GM13976 (cell line): ENCODE data around the gene ABLIM2.

Source experiments
- DNase-seq: peaks from one replicate; pipeline ENCODE4 v3.0.0; 2012; ENCODE audit warnings: low spot score
- in situ Hi-C: fragments of 300-500 bp; cut with MboI; formaldehyde crosslinking; loops from one replicate; pipeline ENCODE4 v1.12.0; 2022; ENCODE audit warnings: low sequenced_read_pairs, mixed read lengths, inconsistent platforms; ENCODE audit not compliant: unreplicated experiment
- TF ChIP-seq, protein P1 (sequence below): IDR thresholded peaks from 2 replicates; pipeline ENCODE4 v1.5.1; 2012; ENCODE audit warnings: borderline replicate concordance, mild to moderate bottlenecking; ENCODE audit not compliant: insufficient read depth; ENCODE audit errors: extremely low read depth, missing control alignments, control extremely low read depth

ABLIM2 gene

DNA sequence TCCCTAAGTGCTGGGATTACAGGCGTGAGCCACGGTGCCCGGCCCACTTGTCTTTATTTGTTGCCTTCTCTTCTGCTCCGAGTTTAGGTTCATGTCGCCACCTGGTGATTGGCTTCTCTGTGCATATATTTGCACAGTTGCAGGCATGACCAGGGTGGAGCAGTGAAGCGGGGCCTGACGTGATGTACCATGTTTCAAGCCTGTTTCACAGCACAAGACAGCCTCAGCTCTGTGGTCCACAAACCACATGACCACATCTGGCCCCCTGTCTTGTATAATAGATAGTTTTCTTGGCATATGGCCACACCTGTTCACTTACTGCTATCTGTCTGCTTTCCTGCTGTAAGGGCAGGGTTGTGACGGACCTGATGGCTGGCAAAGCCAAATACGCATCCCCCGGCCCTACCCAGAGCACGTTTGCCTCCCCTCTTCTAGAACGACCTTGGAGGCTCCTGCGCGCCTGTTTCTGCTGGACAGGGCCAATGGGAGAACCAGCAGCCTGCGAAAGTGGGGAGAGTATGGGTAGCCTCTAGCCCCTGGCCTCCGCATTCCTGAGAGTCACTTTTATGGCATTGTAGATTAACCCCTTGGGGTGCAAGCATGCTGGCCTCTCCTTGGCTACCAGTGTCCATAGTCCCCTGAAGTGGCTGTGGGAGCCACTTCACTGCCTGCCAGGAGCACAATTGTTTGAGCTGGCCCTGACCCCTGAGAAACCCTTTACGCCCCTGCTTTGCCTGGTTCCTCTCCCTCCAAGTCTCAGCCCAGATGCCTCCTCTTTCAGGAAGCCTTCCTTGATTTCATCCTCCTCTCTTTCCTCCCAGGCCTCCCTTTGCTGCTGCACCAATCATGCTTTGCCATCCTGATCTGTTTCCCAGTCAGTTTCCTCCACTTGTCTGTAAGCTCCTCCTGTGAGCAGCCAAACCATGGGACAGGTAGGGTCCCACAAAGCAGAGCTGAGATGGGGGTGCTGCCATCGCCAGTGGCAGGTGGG is 34.4 kb upstream of the ABLIM2 start:
- TF ChIP-seq, protein P1, sequence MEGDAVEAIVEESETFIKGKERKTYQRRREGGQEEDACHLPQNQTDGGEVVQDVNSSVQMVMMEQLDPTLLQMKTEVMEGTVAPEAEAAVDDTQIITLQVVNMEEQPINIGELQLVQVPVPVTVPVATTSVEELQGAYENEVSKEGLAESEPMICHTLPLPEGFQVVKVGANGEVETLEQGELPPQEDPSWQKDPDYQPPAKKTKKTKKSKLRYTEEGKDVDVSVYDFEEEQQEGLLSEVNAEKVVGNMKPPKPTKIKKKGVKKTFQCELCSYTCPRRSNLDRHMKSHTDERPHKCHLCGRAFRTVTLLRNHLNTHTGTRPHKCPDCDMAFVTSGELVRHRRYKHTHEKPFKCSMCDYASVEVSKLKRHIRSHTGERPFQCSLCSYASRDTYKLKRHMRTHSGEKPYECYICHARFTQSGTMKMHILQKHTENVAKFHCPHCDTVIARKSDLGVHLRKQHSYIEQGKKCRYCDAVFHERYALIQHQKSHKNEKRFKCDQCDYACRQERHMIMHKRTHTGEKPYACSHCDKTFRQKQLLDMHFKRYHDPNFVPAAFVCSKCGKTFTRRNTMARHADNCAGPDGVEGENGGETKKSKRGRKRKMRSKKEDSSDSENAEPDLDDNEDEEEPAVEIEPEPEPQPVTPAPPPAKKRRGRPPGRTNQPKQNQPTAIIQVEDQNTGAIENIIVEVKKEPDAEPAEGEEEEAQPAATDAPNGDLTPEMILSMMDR, result peak; percentile 73

DNA sequence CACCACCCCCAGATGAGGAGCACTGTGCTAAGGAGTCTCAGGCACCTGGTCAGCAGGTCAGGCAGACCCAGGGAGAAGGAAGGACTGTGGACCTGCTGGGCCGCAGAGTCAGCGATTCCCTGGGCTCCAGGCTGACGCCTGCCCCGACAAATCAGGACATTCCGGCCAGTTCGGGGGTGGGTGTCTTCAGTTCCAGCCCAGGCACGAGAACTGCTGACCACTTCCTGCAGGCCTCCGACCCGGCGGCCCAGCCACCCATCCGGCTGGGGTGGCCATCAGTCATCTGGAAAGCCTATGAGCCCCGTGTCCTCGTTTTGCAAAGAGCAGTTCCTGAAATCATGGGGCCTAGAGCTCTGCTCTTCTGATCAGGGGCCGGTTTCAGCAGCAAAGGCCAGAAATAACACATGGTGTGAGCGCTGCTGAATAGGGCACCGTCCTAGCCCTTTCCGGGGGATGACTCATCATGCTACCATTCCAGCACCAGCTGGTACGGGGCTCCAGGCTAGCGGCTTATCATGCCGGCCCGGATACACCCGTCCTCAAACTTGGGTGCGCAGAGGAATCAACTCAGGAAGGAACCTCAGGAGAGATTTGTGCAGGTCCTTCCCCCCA is 32.6 kb upstream of the ABLIM2 start:
- TF ChIP-seq, protein P1, result no peak
- peak; percentile 72 for DNase-seq
- in situ Hi-C loops, result no loop called here

More for the DNA sequence above, 34.4 kb upstream of the ABLIM2 start:
- in situ Hi-C loops, result no loop called here
- DNase-seq, result peak; percentile 76

DNA sequence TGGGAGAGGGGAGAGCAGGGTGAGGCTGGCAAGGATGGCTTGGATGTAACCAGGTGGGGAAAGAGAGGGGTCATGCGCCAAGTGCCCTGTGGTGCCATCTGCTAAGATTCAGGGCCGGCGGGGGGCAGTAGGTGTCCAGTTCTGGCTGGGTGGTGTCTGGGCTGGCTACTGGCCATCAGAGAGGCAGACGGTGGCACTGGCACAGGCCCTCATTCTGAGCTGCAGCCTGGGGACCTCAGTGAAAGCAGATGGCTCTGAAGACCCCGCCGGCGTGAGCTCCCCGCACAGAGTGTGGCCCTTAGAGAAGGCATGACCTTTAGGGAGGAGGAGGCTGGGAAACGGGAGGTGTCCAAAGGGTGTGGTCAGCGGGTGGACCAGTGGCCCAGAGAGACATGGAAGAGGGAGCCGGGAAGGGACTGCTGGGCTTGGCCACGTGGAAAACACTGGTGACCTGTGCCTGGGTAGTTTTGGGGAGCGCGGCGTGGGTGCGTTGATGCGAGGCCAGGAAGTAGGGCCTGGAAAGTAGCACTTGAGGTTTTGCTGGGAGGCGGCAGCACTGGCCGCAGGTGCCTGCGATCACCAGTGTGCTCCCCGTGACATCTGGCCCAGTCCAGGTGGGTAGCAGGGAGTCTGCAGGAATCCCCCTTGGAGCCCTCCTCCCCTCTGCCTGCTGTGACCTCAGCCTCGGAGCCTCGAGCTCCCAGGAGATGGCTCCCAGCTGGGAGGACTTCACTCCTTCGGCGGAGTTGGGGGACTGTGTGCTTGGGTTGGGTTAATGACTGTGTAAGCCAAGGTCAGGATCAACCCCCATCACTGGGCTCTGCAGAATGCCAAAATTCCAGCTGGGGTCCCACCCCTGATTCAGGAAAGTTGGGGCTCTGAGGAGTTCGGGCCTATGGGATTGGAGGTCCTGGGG is 31.2 kb upstream of the ABLIM2 start:
- TF ChIP-seq, protein P1, result no peak
- DNase-seq, result no peak
- in situ Hi-C loops, result no loop called here

DNA sequence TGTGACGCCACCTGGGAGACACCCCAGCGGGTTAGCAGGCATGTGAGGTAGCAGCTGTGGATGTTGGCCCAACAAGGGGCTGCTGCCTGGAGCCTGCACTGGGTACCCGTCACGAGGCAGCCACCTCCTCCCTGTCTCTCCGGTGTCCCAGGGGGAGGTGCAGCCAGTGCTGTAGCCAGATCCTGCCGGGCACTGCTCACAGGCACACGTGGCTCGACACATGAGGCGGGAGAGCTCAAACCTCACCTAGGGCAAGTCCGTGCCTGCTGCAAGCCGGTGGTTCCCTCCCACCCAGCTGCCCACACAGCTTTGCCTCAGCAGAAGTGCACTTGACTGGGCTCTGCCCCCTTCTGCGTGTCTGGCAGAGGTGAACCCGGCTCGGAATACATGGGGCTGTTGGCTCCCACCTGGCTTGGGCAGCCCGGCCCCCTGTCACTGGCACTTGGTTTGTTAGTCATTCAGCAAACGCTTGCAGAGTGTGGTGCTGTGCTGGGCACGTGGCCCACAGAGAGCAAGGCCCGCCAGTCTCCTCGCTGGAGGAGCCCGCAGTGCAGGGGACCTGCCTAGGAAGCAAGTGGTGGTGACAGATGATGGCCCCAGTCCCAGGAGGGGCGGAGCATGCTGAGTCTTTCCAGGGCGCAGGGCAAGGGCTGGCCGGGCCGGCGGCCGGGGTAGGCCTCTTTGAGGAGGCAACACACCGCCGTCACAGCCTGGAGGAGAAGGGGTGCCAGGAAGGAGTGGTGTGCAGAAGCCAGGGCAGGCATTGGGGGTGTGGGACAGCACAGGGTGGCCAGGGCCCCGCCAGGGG is 30.3 kb upstream of the ABLIM2 start:
- in situ Hi-C loops, result no loop called here
- TF ChIP-seq, protein P1, result no peak
- no peak for DNase-seq

DNA sequence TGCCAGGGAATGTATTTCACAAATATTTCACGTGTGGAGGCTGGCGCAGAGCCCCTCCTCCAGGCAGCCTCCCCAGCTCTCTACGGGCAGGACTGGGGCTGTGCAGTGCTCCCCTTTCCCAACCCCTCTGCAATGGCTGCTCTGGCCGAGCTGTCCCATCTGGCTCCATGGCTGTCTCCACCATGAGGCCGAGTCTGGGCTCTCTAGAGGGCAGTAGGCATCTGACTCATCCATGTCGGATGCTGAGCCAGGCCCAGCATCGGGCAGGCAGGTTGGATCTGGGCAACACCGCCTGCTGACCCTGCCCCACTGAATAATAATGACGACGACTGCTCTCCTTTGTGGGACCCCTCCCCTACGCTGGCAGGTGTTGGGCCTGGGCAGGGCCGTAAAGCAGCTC is 29.5 kb upstream of the ABLIM2 start:
- in situ Hi-C loops, result no loop called here
- DNase-seq, result no peak
- TF ChIP-seq, protein P1, result no peak

DNA sequence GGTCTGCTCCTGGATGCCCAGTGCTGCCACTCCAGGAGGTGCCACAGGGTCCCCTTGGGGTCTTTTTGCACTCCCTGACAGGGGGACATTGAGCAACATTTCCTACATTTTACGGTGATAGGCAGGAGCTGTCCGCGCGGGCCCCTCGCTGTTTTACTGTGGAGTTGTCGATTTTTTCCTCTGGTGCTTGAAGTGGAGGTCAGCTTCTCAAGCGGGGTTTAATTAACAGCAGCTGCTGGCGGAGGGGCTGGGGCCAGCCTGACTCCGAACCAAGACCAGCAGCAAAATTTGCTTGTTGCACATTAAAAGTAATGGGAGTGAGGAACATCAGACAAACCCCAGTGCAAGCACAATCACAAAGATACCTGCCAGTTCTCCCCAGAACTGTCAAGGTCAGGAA is 27.3 kb upstream of the ABLIM2 start:
- TF ChIP-seq, protein P1, result no peak
- in situ Hi-C loops, result no loop called here
- no peak for DNase-seq
